PC-9 (cell line): ENCODE data around the gene CGB5. TPM values are rescaled to one million over a fixed set of nuclear protein-coding genes. Genes with fewer than 3 reads are reported as not detected.
A peak's percentile ranks its signal among the peaks of the same experiment; 100 is the strongest.

Source experiments
- BruUV-seq: library from RNA; stranded (reverse); fragments of 400-500 nt; replicated peaks from 2 replicates; lab custom pipeline; 2021; lab: Mats Ljungman, UMichigan
- CTCF ChIA-PET: fragments of 300-600 bp; sonication (Branson Sonifier 250); formaldehyde crosslinking; loops from one replicate; lab custom pipeline; 2022; ENCODE audit warnings: antibody characterized with exemption; lab: Charles Lee
- POLR2A ChIA-PET: fragments of 300-600 bp; sonication (Branson Sonifier 250); formaldehyde crosslinking; loops from one replicate; lab custom pipeline; 2022; ENCODE audit warnings: antibody characterized with exemption; ENCODE audit not compliant: unreplicated experiment; lab: Charles Lee
- DNase-seq, 2 experiments: peaks; one replicate each; pipeline versions ENCODE4 v3.0.0 to v3.0.0-alpha.2; 2015 to 2022; ENCODE audit warnings: mixed read lengths in 1 of 2
- H2AFZ ChIP-seq: fragments of 200-600 bp; sonication (generic); 2 replicates; pipeline ENCODE4 v1.8.1; 2017; ENCODE audit warnings: antibody characterized with exemption
- H3F3A ChIP-seq: fragments of 200-600 bp; sonication (generic); 2 replicates; pipeline ENCODE4 v1.8.1; 2017; ENCODE audit warnings: antibody characterized with exemption, mild to moderate bottlenecking, low read depth; ENCODE audit not compliant: insufficient read depth
- H3K27ac ChIP-seq: fragments of 200-600 bp; sonication (generic); 2 replicates; pipeline ENCODE4 v1.6.1; 2016; ENCODE audit warnings: mixed run types
- H3K27me3 ChIP-seq: fragments of 200-600 bp; sonication (generic); 2 replicates; pipeline ENCODE4 v1.6.1; 2016; ENCODE audit warnings: low read depth, mixed run types; ENCODE audit not compliant: insufficient read depth
- H3K36me3 ChIP-seq: fragments of 200-600 bp; sonication (generic); 2 replicates; pipeline ENCODE4 v1.6.1; 2016; ENCODE audit warnings: low read depth, mixed run types
- H3K4me1 ChIP-seq: fragments of 200-600 bp; sonication (generic); replicated peaks from 2 replicates; pipeline ENCODE4 v1.6.1; 2016; ENCODE audit warnings: mixed run types; ENCODE audit not compliant: insufficient read depth
- H3K4me2 ChIP-seq: fragments of 200-600 bp; sonication (generic); 2 replicates; pipeline ENCODE4 v1.6.1; 2017; ENCODE audit warnings: mixed run types
- H3K4me3 ChIP-seq: fragments of 200-600 bp; sonication (generic); 2 replicates; pipeline ENCODE4 v1.6.1; 2016; ENCODE audit warnings: mixed run types
- H3K79me2 ChIP-seq: fragments of 200-600 bp; sonication (generic); 2 replicates; pipeline ENCODE4 v1.6.1; 2017; ENCODE audit warnings: low read depth, mixed run types
- H3K9me2 ChIP-seq: fragments of 200-600 bp; sonication (generic); 2 replicates; pipeline ENCODE4 v1.8.1; 2017; ENCODE audit warnings: mild to moderate bottlenecking; ENCODE audit not compliant: insufficient read depth
- H3K9me3 ChIP-seq: fragments of 200-600 bp; sonication (generic); 2 replicates; pipeline ENCODE4 v1.8.1; 2016; ENCODE audit warnings: low read depth; ENCODE audit not compliant: insufficient read depth
- H4K20me1 ChIP-seq: fragments of 200-600 bp; sonication (generic); 2 replicates; pipeline ENCODE4 v1.8.1; 2017; ENCODE audit not compliant: insufficient read depth
- EZH2 ChIP-seq: fragments of 200-600 bp; sonication (generic); IDR thresholded peaks from 2 replicates; pipeline ENCODE4 v1.8.0; 2017; ENCODE audit warnings: antibody characterized with exemption, low read depth
- intact Hi-C: fragments of 100-400 bp; cut with micrococcal nuclease; formaldehyde crosslinking; loops from one replicate; pipeline ENCODE4 v1.10.0; 2022; ENCODE audit not compliant: unreplicated experiment
- microRNA-seq: library from miRNA; unstranded; fragments of <30 nt; microRNA quantifications from one replicate; pipeline ENCODE4 v1.2.0, GENCODE V29; 2021; ENCODE audit warnings: borderline number of aligned reads, borderline replicate concordance
- total RNA-seq: library from RNA; stranded (reverse); gene quantifications from 2 replicates; pipeline ENCODE4 v1.2.3, GENCODE V29; 2021
- TF ChIP-seq, protein P1 (sequence below): fragments of 200-600 bp; sonication (generic); conservative IDR thresholded peaks from 2 replicates; pipeline ENCODE4 v1.6.1; 2017; ENCODE audit warnings: mixed run types, antibody characterized with exemption, mild to moderate bottlenecking, moderate library complexity

CGB5 gene
- total RNA-seq, 1 experiment from 2014 or later, result 1.9 TPM

DNA sequence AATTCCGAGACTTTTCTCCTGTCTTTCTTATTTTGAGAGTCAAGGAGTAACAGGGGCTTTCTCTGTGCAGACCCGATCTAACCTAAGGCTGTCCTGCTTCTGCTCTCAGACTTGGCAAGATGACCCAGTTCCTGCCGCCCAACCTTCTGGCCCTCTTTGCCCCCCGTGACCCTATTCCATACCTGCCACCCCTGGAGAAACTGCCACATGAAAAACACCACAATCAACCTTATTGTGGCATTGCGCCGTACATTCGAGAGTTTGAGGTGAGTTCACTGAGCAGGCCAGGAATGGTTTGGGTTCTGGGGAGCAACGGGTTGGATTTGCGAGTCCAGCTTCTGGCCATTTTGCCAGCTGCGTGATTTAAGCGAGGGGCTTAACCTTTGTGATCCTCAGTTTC, 42.6 kb downstream of the CGB5 start:
- no peak overlapping the region for H3K27ac ChIP-seq
- no peaks in the 10 kb centered on the region for H3K9me2 ChIP-seq
- H3K4me1 ChIP-seq, result peaks cover 15% of the 10 kb centered on the region
- CTCF ChIA-PET, result no interaction called here
- TF ChIP-seq, protein P1, sequence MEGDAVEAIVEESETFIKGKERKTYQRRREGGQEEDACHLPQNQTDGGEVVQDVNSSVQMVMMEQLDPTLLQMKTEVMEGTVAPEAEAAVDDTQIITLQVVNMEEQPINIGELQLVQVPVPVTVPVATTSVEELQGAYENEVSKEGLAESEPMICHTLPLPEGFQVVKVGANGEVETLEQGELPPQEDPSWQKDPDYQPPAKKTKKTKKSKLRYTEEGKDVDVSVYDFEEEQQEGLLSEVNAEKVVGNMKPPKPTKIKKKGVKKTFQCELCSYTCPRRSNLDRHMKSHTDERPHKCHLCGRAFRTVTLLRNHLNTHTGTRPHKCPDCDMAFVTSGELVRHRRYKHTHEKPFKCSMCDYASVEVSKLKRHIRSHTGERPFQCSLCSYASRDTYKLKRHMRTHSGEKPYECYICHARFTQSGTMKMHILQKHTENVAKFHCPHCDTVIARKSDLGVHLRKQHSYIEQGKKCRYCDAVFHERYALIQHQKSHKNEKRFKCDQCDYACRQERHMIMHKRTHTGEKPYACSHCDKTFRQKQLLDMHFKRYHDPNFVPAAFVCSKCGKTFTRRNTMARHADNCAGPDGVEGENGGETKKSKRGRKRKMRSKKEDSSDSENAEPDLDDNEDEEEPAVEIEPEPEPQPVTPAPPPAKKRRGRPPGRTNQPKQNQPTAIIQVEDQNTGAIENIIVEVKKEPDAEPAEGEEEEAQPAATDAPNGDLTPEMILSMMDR, result no peak
- no peak for TF ChIP-seq EZH2
- no TSS peak for BruUV-seq
- POLR2A ChIA-PET, result interaction anchor here (0.6 kb wide), 1 partner anchor 87 kb away, joined by 7 read pairs; no protein-coding TSS in a partner anchor
- H4K20me1 ChIP-seq, result peaks cover 57% of the 10 kb centered on the region
- no peak overlapping the region for H2AFZ ChIP-seq
- H3K27me3 ChIP-seq, result no peaks in the 10 kb centered on the region
- peaks cover 34% of the 10 kb centered on the region for H3K36me3 ChIP-seq
- peak overlapping the region; percentile 77 for H3K4me3 ChIP-seq
- H3K4me2 ChIP-seq, result peak overlapping the region; percentile 100
- H3K9me3 ChIP-seq, result no peaks in the 10 kb centered on the region
- intact Hi-C loops, result no loop called here
- H3K79me2 ChIP-seq, result peaks cover 60% of the 10 kb centered on the region
- DNase-seq, result no peak
- peaks cover 24% of the 10 kb centered on the region; the same call in 1 of the 2 replicates for H3F3A ChIP-seq

DNA sequence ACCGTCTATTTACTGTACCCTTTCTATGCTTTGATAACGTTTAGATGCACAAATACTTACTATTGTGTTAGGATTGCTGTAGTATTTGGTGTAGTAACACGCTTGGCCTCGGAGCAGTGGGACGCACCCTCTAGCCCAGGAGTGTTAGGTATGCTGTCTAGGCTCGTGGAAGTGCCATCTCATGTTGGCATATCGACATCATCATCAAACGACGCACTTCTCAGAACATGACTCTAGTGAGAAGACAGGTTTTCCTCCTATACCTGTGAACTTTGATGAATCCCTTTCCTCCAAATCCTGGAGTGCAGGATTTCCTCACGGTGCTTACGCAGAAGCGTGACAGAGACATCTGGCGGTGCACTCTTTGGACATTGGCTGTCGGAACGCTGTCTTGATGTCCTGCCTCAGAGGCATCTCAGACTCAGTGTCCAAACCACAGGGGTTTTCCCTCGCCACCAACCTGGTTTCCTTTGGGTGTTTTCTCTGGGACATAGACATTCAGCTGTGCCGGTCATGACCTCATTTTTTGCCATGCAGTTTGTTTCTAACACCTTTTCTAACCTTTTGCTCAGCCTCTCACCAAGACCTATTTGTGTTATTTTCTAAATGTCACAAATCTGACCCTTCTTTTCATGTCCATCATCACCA, 47.9 kb downstream of the CGB5 start:
- no peak overlapping the region for H3K4me3 ChIP-seq
- H3K4me1 ChIP-seq, result peaks cover 13% of the 10 kb centered on the region
- no TSS peak for BruUV-seq
- H3K79me2 ChIP-seq, result peaks cover 88% of the 10 kb centered on the region
- H3K36me3 ChIP-seq, result peaks cover 69% of the 10 kb centered on the region
- no peak overlapping the region for H3K27ac ChIP-seq
- ChIA-PET POLR2A (no interaction called here), CTCF (interaction anchor here (0.7 kb wide), 1 partner anchor 9 kb away, joined by 12 read pairs; no protein-coding TSS in a partner anchor)
- no peak overlapping the region for H2AFZ ChIP-seq
- intact Hi-C loops, result no loop called here
- no peak for TF ChIP-seq EZH2
- TF ChIP-seq, protein P1, result no peak
- H3K9me3 ChIP-seq, result no peaks in the 10 kb centered on the region
- no peak for DNase-seq
- no peaks in the 10 kb centered on the region for H3K9me2 ChIP-seq
- peaks cover 100% of the 10 kb centered on the region for H4K20me1 ChIP-seq
- H3K4me2 ChIP-seq, result no peak overlapping the region
- no peaks in the 10 kb centered on the region for H3K27me3 ChIP-seq
- peaks cover 72% of the 10 kb centered on the region for H3F3A ChIP-seq

DNA sequence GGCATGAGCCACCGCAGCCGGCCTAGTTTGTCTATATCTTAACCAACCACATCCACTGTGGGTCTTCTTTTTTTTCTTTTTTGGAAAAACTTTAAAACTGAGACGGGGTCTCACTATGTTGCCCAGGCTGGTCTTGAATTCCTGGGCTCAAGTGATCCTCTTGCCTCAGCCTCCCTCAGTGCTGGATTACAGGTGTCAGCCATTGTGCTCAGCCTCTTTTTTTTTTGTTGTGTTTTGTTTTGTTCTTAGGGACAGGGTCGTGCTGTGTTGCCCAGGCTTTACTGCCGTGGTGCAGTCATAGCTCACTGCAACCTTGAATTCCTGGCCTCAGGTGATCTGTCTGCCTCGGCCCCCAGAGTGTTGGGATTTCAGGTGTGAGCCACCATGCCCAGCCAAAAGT, 49.0 kb downstream of the CGB5 start:
- Histone ChIP-seq H3K79me2 (peaks cover 79% of the 10 kb centered on the region), H3K36me3 (peaks cover 66% of the 10 kb centered on the region), H3K9me3 (no peaks in the 10 kb centered on the region), H2AFZ (no peak overlapping the region), H3K4me3 (no peak overlapping the region), H3K27me3 (no peaks in the 10 kb centered on the region), H3F3A (peaks cover 78% of the 10 kb centered on the region), H4K20me1 (peaks cover 100% of the 10 kb centered on the region), H3K4me1 (peaks cover under 1% of the 10 kb centered on the region), H3K27ac (no peak overlapping the region), H3K9me2 (no peaks in the 10 kb centered on the region), H3K4me2 (no peak overlapping the region)
- POLR2A ChIA-PET, result no interaction called here
- no TSS peak for BruUV-seq
- TF ChIP-seq, protein P1, result no peak
- TF ChIP-seq EZH2, result no peak
- DNase-seq, result no peak
- intact Hi-C loops, result no loop called here
- CTCF ChIA-PET, result no interaction called here

Small RNAs within 50 kb of the gene (microRNA-seq; reads per million reads assigned to microRNA genes)
- not detected for gene MIR6798

Other genes starting within 250 kb of the CGB5 start
- 69.7 and 70.5 TPM in 2 replicates for gene BCAT2, start 232.8 kb upstream of the CGB5 start, total RNA-seq
- 20.7 and 33.6 TPM in 2 replicates for gene HSD17B14, start 207.4 kb upstream of the CGB5 start, total RNA-seq
- 0.79 and 1.8 TPM in 2 replicates for gene PLEKHA4, start 175.2 kb upstream of the CGB5 start, total RNA-seq
- 49.5 and 53.6 TPM in 2 replicates for gene PPP1R15A, start 171.4 kb upstream of the CGB5 start, total RNA-seq
- not detected in 2 replicates for gene TULP2, start 145.1 kb upstream of the CGB5 start, total RNA-seq
- gene NUCB1, start 143.5 kb upstream of the CGB5 start, total RNA-seq, result 185 and 216 TPM in 2 replicates
- 2.0 and 2.4 TPM in 2 replicates for gene DHDH, start 110.1 kb upstream of the CGB5 start, total RNA-seq
- gene BAX, start 89.0 kb upstream of the CGB5 start, total RNA-seq, result 140 and 198 TPM in 2 replicates
- gene FTL, start 78.5 kb upstream of the CGB5 start, total RNA-seq, result 3,402 and 3,822 TPM in 2 replicates
- gene GYS1, start 50.5 kb upstream of the CGB5 start, total RNA-seq, result 47.5 and 54.2 TPM in 2 replicates
- gene RUVBL2, start 50.0 kb upstream of the CGB5 start, total RNA-seq, result 175 and 179 TPM in 2 replicates
- 1.6 and 3.5 TPM in 2 replicates for gene LHB, start 26.8 kb upstream of the CGB5 start, total RNA-seq
- not detected in 2 replicates for gene CGB3, start 19.5 kb upstream of the CGB5 start, total RNA-seq
- gene CGB2, start 12.0 kb upstream of the CGB5 start, total RNA-seq, result not detected in 2 replicates
- gene CGB1, start 7.0 kb upstream of the CGB5 start, total RNA-seq, result 0.83 TPM in 1 of 2 replicates, not detected in the other
- 1.0 and 5.3 TPM in 2 replicates for gene CGB8, start 5.3 kb downstream of the CGB5 start, total RNA-seq
- 4.8 and 6.8 TPM in 2 replicates for gene CGB7, start 13.9 kb downstream of the CGB5 start, total RNA-seq
- gene NTF4, start 21.0 kb downstream of the CGB5 start, total RNA-seq, result 14.0 and 18.6 TPM in 2 replicates
- not detected in 2 replicates for gene KCNA7, start 28.9 kb downstream of the CGB5 start, total RNA-seq
- 151 and 199 TPM in 2 replicates for gene SNRNP70, start 41.6 kb downstream of the CGB5 start, total RNA-seq
- 6.5 and 7.0 TPM in 2 replicates for gene LIN7B, start 70.5 kb downstream of the CGB5 start, total RNA-seq
- gene C19orf73, start 75.3 kb downstream of the CGB5 start, total RNA-seq, result 1.5 and 3.0 TPM in 2 replicates
- gene PPFIA3, start 75.7 kb downstream of the CGB5 start, total RNA-seq, result 8.3 and 10.1 TPM in 2 replicates
- gene HRC, start 111.5 kb downstream of the CGB5 start, total RNA-seq, result 0.50 TPM in 1 of 2 replicates, not detected in the other
- 43.8 and 62.3 TPM in 2 replicates for gene TRPM4, start 113.9 kb downstream of the CGB5 start, total RNA-seq